Stimulated activated CD8-positive, alpha-beta memory T cell treated with anti-CD3 and anti-CD28 coated beads, Interleukin-4, amount 100 ng/mL, for 4 hours (primary cell): Measurements from ENCODE around the gene DNAI2.

Experiments
- DNase-seq, 2 donors: peaks; one replicate each; pipeline ENCODE4 v3.0.0-alpha.2; 2020; ENCODE audit warnings: low read depth in 2 of 2, low spot score in 1 of 2

Gene DNAI2

GRCh38 chr17:74337834-74338500 lies 63.9 kb downstream of the DNAI2 start:
- no peak for DNase-seq

DNA sequence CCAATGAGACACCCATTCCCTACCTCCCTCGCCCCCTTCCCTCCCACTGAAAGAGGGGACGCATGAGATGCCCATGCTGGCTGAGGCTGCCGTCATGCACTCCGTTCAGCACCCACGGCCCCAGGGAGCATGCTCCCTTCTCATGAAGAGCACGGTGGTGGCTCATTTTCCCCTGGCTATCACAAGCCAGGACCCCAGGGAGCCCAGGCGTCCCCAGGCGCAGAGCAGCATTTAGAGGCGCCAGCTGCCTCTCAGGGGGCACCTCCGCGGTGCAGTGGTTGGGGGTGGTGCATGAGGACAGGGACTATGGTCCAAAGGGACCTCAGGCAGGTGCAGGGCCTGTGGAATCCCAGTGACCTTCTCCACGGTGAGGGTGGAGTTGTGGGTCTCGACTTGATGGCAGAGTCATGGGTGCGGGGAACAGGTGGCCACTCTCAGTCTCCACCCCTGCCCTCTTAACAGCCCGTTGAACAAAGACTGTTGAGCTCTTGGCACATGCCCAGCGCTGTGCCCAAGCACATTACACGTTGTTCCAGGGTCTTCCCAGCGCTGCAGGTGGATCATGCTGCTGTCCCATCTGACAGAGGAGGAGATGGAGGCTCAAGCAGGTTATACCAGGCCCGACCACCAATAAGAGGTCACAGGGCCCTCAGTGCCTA lies 65.6 kb downstream of the DNAI2 start:
- no peak for DNase-seq

DNA sequence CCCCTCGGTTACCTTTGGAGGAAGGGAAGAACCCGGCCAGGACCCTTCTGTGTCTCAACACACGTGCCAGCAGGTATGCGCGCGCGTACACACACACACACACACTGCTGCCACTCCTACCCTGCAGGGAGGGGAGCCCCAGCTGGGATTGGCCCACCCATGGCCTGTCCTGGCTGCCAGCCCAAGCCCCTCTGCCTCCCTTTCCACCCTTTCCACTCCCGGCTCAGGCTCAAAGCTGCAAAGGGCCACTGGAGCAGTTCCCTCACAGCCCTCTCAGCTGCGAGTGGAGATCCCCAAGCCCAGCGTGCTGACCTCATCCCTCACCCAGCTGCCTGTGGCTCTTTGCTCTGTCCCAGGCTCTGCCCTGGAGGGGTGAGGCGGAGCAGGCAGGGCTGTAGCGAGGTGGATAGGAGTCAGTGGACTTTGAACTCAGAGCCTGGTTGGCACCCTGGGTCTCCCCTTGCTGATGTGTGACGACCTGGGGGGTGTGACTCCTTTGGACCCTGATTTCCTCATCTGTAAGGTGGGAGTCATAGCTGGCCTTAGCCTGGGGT lies 66.5 kb downstream of the DNAI2 start:
- DNase-seq = no peak

GRCh38 chr17:74342224-74342623 lies 68.2 kb downstream of the DNAI2 start:
- no peak for DNase-seq

DNA sequence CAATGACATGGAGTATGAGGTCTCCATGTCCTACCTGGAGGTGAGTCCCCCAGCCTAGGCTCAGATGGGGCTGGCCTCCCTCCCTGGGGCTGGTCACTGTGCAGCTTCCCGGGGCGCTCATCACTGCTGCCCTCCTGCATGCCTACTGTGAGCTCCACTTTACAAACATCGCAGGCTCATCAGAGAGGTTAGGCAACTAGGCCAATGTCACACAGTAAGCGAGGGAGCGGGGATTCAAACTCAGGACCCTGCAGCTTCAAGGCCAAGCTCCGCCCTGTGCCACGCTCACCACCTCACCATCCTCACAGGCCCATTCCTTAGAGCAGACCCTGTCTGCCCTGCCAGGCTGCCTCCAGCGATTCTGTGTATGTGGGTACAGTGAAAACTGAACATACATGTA lies 69.1 kb downstream of the DNAI2 start:
- no peak for DNase-seq

- DNase-seq = no peak
Observed at GRCh38 chr17:74343526-74344284, 69.7 kb downstream of the DNAI2 start.

DNA sequence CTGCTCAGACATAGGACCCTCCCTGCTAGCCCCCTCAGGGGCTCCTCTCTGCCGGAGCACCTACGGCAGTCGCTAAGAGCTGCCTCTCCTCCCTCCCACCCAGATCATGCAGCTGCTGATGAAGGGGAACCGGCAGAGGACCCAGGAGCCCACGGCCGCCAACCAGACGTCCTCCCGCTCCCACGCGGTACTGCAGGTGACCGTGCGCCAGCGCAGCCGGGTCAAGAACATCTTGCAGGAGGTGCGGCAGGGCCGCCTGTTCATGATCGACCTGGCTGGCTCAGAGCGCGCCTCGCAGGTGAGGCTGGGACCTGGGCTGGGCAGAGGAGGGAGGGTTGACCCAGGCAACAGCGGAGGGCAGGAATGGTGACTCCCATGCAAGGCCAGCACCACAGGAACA lies 70.6 kb downstream of the DNAI2 start:
- no peak for DNase-seq

DNA sequence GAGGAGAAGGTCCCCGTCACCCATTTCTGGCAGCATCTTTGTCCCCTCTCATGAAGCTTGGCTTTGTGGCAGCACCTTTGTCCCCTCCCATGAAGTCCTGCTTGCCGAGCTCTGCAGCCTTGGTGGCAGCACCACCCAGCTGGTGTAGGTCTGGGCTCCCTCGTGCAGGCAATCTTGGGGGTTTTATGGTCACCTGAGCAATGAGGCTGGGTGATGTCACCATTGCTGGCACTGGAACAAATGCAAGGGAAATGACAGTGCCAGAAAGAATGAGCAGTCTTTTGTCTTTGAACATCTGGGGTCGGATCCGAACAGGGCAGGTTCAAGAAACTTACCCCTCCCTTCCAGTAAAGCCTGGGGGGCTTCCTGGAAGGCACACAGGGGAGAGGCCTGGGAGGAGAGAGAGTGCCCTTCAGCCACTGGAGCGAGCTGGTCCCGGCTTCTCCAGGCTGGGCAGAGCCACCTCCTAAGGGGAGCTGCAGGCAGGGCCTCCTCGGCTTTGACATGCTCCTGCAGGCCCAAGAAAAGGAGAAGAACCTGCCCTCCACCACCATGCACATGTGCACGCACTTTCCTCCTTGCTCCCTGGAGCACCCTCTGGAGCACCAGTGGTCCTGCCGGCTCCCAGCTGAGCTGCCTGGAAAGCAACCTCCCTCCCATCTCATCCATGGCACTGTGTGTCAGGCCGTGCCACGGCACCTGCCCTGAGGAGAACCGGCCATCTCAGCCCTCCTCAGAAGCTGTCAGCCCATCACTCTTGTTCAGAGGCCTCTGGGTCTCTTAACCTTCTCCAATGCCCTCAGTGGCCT lies 71.6 kb downstream of the DNAI2 start:
- no peak for DNase-seq

- DNase-seq = no peak
Observed at GRCh38 chr17:74347646-74348045, 73.6 kb downstream of the DNAI2 start.

GRCh38 chr17:74349120-74349519 lies 75.1 kb downstream of the DNAI2 start:
- DNase-seq = no peak

- no peak for DNase-seq
Observed at GRCh38 chr17:74350486-74350885, 76.5 kb downstream of the DNAI2 start.

DNA sequence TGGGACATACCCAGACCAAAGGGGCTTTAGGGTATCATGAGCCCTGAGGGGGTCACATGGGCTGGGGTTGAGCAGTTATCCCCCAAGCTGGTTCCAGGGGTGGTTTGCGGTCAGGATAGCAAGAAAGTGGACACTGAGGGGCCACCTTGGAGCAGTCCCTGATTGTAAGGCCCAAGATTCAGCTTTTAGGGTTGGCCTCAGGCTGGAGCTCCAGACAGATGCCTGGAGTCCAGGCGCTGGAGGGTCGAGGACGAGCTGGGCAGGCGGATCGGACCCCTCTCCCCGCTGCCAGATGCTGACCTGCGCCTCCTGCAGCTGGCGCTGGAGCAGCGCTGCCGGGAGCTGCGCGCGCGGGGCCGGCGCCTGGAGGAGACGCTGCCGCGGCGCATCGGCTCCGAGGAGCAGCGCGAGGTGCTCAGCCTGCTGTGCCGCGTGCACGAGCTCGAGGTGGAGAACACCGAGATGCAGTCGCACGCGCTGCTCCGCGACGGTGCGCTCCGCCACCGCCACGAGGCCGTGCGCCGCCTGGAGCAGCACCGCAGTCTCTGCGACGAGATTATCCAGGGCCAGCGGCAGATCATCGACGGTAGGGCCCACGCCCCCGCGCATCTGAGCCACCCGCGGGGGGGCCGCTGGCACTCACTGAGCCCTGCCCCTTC lies 77.6 kb downstream of the DNAI2 start:
- no peak for DNase-seq

DNA sequence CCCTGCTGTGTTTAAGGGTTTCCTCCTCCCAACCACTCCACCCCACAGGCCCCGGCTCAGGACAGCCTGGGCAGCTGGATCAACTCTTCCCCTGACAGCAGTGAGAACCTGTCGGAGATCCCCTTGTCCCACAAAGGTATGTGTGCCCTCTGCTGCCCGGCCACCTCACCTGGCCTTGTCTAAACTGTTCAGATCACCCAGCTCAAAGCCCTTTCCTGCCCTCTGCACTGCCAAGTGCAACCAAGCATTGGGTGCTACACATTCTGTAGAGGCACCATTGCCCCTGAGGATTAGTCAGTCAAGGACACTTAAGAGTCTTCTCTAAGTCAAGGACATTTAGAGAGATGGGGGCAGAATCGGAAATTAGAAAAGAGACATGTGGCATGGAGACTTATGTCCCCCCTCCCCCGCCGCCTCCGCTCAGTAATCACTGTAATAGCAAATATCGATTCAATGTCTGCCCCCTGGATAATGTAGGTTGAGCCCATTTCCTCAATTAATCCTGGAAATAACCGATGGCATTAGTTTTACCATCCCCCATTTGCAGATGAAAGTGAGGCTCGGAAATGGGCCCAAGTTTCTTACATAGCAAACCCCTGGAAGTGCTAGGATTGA lies 79.5 kb downstream of the DNAI2 start:
- DNase-seq = no peak

GRCh38 chr17:74354123-74354522 lies 80.1 kb downstream of the DNAI2 start:
- peak in 1 of 2 donors; percentile 13 for DNase-seq

GRCh38 chr17:74354561-74354960 lies 80.5 kb downstream of the DNAI2 start:
- no peak for DNase-seq

DNA sequence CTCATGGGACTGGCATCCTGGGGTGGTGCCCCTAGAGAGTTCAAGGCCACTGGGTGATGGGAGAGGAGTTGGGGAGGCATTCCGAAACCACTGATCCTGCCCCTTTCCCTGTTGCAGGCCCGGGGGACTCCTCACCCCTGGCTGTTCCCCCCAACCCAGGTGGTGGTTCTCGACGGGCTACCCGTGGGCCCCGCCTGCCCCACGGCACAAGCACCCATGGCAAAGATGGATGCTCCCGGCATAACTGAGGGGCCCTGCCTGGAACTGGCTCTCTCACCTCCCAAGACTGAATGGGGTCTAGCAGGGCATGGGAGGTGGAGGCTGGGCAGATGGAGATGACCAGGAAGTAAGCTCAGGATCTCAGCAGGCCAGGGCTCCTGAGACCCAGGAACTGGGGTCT lies 81.0 kb downstream of the DNAI2 start:
- no peak for DNase-seq

DNA sequence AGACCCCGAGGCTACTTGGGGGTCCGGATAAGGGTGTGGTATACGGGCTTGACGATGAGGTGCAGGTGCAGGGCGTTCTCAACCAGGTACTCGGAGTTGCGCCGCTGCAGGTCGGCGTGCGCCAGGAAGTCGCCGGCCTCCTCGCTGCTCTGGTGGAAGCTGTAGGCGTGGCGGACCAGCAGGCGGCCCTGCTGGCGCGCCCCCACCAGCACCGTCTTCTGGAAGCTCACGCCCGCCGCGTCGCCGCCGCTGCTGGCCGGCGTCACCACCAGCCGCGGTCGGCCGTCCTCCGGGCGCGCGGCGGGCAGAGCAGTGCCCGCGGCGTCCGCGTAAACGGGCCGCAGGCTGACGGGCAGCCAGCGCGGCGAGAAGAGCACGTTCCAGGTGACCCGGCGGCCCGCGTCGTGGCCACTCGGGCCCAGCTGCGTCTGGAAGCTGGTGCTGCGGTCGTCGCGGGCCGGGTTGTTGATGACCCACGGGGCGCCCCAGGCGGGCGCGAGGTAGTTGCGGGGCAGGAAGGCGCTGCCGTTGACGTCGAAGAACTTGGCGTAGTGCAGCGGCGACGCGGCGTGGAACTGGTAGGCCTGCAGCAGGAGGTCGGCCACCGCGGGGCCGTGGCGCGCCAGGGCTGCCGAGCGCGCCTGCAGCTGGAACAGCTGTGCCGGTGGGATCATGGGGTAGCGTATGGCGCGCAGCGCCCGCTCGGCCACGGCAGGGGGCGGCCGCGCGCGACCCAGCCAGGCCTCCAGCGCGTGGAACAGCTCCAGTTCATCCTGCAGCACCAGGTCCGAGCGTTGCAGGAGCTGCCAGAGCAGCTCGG lies 82.8 kb downstream of the DNAI2 start:
- DNase-seq = no peak

- DNase-seq = no peak
Observed at GRCh38 chr17:74357466-74357809, 83.4 kb downstream of the DNAI2 start.

- DNase-seq = no peak
Observed at GRCh38 chr17:74358697-74359096, 84.7 kb downstream of the DNAI2 start.
